NCI-H226 (cell line): Measurements from ENCODE around the gene PIP5K1A.
"Not testable (repeated sequence)": the region's sequence is repeated elsewhere in the genome, so short reads cannot be mapped to it uniquely, and the experiment has no call there.

ENCODE experiments used
- DNase-seq: peaks from one replicate; pipeline ENCODE4 v3.0.0-alpha.2; 2015

Gene PIP5K1A

GRCh38 chr1:151192047-151192446, 6.3 kb upstream of the PIP5K1A start:
- no peak for DNase-seq

GRCh38 chr1:151193304-151193703, 5.0 kb upstream of the PIP5K1A start:
- DNase-seq, result no peak

- peak; percentile 33 for DNase-seq
These were observed 4.5 kb upstream of the PIP5K1A start for GRCh38 chr1:151193856-151194255.

- DNase-seq, result peak; percentile 95
These were observed 3.3 kb upstream of the PIP5K1A start for GRCh38 chr1:151194894-151195594.

DNA sequence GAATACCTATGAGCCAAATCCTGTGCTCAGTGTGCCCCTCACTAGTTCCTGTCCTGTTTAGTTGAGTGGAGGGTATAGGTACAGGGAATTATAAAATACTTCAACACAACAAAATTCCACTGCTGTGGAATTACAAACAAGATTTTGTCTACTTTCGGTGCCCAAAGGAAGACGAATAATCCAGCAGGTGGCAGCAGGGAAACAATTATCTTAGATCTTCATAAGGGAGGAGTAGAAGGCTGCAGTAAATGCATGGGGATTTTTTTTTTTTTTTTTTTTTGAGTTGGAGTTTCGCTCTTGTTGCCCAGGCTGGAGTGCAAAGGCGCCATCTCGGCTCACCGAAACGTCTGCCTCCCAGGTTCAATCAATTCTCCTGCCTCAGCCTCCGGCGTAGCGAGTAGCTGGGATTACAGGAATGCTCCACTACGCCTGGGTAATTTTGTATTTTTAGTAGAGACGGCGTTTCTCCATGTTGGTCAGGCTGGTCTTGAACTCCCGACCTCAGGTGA, 2.0 kb upstream of the PIP5K1A start:
- peak; percentile 78 for DNase-seq

DNA sequence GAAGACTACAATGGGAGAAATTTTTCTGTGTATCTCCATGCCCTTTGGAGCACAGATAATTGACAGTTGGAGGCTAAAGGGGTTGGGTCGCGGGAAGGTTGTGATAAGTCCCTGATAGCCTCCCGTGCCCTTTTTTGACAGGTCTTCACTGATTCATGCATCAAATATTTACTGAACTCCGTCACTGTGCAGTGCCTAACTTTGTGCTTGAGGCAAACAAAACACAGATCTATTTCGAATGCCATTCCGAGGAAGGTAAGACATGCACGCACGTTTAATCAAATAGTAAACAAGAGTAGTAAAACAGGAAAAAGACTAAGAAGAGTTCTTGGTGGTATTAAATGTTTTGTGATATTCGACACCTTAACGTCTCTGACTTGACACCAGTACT, 494 bp upstream of the PIP5K1A start:
- DNase-seq, result peak; percentile 84

GRCh38 chr1:151199873-151200581, 1.7 kb downstream of the PIP5K1A start:
- peak; percentile 95 for DNase-seq

DNA sequence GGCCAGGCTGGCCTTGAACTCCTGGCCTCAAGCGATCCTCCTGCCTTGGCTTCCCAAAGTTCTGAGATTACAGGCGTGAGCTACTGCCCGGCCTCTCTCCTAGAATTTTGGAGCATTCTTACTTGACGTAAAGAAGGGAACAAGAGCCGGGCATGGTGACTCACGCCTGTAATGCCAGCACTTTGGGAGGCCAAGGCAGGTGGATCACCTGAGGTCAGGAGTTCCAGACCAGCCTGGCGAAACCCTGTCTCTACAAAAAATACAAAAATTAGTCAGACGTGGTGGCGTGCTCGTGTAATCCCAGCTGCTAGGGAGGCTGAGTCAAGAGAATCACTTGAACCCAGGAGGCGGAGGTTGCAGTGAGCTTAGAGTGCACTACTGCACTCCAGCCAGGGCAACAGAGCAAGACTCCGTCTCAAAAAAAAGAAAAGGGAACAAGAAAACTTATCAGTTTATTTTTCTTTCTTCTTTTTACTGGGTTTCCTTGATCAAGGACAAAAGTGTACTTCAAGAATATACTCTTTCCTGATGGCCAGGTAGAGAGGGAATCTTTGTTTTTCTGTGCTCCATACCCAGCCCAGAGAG, 7.1 kb downstream of the PIP5K1A start:
- not testable (repeated sequence) for DNase-seq

DNA sequence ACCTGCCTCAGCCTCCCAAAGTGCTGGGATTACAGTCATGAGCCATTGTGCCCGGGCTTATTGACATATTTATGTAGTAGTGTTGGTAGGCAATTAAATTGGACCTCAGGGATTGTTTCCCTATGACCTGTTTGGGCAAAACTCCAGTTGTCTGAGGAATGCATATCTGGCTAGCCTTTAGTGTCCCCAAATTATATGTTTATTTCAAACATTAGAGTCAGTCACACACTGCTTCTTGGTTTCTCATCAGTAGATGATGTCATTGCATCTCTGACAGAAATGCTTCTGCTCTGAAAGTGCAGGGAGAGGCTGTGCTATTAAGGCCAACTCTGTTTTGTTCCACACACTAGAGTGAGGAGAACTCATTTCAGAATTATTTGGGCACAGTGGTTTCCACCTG, 12.5 kb downstream of the PIP5K1A start:
- no peak for DNase-seq

GRCh38 chr1:151211972-151212705, 13.8 kb downstream of the PIP5K1A start:
- no peak for DNase-seq

GRCh38 chr1:151213560-151213959, 15.2 kb downstream of the PIP5K1A start:
- no peak for DNase-seq

GRCh38 chr1:151221616-151222015, 23.3 kb downstream of the PIP5K1A start:
- peak; percentile 26 for DNase-seq

DNA sequence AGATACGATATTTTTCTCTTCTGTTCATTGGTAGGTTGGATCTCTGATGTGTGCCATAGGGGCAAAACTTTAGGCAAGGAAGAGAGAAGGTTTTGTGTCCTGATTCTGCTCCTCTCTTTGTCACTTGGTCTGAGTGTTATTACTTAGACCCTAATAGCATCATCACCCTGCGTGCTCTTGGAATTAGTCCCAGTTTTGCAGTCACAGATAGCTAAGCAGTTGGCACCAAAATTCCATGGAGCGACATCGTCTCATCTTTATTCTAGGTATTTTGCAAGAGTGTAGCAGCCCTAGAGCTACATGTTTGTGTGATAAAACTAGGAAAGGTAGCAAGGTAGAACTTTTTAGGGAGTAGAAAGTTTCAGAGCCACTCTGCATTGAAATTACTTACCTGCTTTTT, 23.8 kb downstream of the PIP5K1A start:
- DNase-seq, result peak; percentile 26

DNA sequence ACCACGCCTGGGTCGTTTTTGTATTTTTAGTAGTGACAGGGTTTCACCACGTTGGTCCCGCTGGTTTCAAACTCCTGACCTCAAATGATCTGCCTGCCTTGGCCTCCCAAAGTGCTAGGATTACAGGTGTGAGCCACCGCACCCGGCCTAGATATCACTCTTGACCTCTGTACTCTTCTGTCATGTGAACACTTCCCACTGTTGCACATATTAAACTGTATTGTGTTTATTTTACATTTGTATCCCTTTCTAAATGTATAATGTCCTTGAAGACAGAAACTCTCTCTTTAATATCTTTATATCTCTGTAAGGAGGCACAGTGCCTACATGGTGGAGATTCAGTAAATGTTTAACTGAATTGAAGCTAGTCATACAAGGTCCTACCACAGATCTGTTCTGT, 36.9 kb downstream of the PIP5K1A start:
- DNase-seq, result no peak

- no peak for DNase-seq
These were observed 39.5 kb downstream of the PIP5K1A start for GRCh38 chr1:151237678-151238466.

DNA sequence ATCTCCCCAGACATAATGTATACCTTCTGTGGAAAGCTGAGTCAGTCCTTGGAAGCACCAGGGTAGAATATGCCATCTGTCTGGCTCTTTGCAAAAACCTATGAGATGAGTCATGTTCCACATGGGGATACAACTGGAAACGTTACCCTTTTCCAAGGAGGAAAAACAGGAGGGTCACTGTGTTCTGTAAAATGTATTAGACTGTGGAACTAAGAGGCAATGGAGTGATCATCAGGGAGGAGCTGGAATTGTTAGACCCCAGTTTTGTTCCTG, 40.1 kb downstream of the PIP5K1A start:
- peak; percentile 82 for DNase-seq

- DNase-seq, result no peak
These were observed 44.1 kb downstream of the PIP5K1A start for GRCh38 chr1:151242442-151242841.

- no peak for DNase-seq
These were observed 45.4 kb downstream of the PIP5K1A start for GRCh38 chr1:151243683-151244216.

DNA sequence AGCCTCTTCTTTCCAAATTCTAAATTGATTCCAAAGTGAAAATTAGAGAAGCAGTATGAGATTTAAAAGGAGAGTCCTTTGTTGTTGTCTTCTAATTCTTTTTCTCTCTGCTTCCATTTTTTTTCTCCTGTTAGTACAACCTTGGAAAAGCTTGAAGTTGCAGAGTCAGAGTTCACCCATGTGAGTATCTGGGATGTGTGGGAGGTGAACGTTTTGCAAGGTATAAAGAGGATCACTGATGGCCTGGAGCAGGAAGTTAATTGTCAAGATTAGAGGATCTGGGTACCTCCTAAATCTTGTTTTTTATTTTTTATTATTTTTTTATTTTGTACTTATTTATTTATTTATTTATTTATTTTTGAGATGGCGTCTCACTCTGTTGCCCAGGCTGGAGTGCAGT, 48.4 kb downstream of the PIP5K1A start:
- DNase-seq, result no peak

DNA sequence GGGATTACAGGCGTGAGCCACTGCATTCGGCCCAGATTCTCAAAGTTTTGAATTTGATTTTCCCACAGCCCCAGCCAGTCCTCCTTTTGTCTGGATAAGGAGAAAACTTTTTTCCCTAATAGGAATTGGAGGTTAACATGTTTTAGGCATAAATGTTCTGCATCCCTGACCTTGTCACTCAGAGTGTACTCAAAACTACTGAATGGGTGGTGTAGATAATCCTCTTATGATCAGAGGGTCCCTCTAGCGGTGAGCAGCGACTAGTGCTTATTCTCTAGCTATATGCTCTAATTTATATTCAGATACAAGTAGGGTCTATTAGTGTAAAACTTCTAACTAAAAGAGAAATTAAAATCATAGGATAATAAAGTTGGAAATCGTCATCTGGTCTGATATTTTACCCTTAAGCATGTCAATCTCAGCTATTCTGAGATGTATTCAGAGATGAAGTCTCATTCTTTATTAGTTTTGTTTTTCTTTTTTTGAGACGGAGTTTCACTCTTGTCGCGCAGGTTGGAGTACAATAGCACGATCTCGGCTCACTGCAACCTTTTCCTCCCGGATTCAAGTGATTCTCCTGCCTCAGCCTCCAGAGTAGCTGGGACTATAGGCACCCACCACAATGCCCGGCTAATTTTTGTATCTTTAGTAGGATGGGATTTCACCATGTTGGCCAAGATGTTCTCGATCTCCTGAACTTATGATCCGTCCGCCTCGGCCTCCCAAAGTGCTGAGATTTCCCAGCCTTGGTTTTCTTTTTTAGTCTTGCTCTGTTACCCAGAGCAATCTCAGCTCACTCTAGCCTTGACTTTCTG, 53.5 kb downstream of the PIP5K1A start:
- peak; percentile 20 for DNase-seq
